ENCODE data around the gene CHGA. TPM values are rescaled to one million over a fixed set of nuclear protein-coding genes. Genes with fewer than 3 reads are reported as not detected.
A peak's percentile ranks its signal among the peaks of the same experiment; 100 is the strongest.

Gene CHGA
- total RNA-seq, 1 donor from 2014 or later, result 1,527 TPM

- Mint-ChIP-seq H3K9me3 (no peaks in the 10 kb centered on the region), H3K4me1 (ENCODE audit: unreplicated experiment) (no peaks in the 10 kb centered on the region), H3K27ac (peak overlapping the region; percentile 34), H3K36me3 (no peaks in the 10 kb centered on the region), H3K4me3 (no peak overlapping the region), H3K27me3 (no peaks in the 10 kb centered on the region)
- no peak for DNase-seq (ENCODE audit: extremely low spot score, unreplicated experiment)
- no peak for TF ChIP-seq CTCF (conservative IDR thresholded peaks at IDR 0.05)
Measured at GRCh38 chr14:92933481-92933880, 10.5 kb downstream of the CHGA start.

DNA sequence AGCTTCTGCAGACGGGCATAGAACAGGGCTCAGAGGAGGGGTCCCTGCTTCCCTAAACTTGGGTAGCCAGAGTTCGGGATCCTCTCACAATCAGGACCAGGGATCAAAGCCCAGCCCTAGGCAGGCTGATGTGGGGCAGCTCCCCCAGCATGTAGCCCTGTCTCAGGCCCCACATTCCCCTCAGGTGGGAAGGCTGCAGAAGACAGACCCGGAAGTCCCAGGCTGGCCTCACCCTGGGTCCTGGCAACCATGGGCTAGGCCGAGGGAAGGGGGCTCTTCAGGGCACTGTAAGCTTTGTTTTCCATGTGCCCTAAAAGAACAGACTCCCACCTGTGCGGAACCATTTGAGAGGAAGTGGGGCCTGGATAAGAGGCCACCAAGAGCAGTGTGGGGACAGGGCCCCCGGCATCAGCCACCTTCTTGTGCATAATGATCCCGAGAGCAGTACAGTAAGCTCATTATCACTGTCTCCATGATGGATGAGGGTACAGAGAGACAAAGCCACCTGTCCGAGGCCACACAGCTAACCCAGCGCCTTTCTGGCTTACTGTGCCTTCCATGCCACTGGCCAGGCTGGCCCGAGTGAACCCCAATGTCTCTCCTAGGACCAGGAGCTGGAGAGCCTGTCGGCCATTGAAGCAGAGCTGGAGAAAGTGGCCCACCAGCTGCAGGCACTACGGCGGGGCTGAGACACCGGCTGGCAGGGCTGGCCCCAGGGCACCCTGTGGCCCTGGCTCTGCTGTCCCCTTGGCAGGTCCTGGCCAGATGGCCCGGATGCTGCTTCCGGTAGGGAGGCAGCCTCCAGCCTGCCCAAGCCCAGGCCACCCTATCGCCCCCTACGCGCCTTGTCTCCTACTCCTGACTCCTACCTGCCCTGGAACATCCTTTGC is 11.5 kb downstream of the CHGA start:
- TF ChIP-seq CTCF (conservative IDR thresholded peaks at IDR 0.05), result no peak
- Mint-ChIP-seq H3K27ac (no peak overlapping the region), H3K4me1 (ENCODE audit: unreplicated experiment) (no peaks in the 10 kb centered on the region), H3K27me3 (no peaks in the 10 kb centered on the region), H3K9me3 (no peaks in the 10 kb centered on the region), H3K36me3 (no peaks in the 10 kb centered on the region), H3K4me3 (no peak overlapping the region)
- no peak for DNase-seq (ENCODE audit: extremely low spot score, unreplicated experiment)

- DNase-seq (ENCODE audit: extremely low spot score, unreplicated experiment), result no peak
- H3K4me1 Mint-ChIP-seq (ENCODE audit: unreplicated experiment), result no peaks in the 10 kb centered on the region
- no peaks in the 10 kb centered on the region for H3K27me3 Mint-ChIP-seq
- H3K9me3 Mint-ChIP-seq, result no peaks in the 10 kb centered on the region
- peak overlapping the region; percentile 65 for H3K27ac Mint-ChIP-seq
- H3K4me3 Mint-ChIP-seq, result no peak overlapping the region
- H3K36me3 Mint-ChIP-seq, result no peaks in the 10 kb centered on the region
- no peak for TF ChIP-seq CTCF (conservative IDR thresholded peaks at IDR 0.05)
Measured at GRCh38 chr14:92935446-92935845, 12.5 kb downstream of the CHGA start.

- TF ChIP-seq CTCF (conservative IDR thresholded peaks at IDR 0.05), result no peak
- no peak for DNase-seq (ENCODE audit: extremely low spot score, unreplicated experiment)
- Mint-ChIP-seq H3K4me1 (ENCODE audit: unreplicated experiment) (no peaks in the 10 kb centered on the region), H3K9me3 (no peaks in the 10 kb centered on the region), H3K36me3 (no peaks in the 10 kb centered on the region), H3K27me3 (no peaks in the 10 kb centered on the region), H3K27ac (peak overlapping the region; percentile 65), H3K4me3 (no peak overlapping the region)
Measured at GRCh38 chr14:92936085-92936484, 13.1 kb downstream of the CHGA start.

- H3K27me3 Mint-ChIP-seq, result no peaks in the 10 kb centered on the region
- no peak for DNase-seq (ENCODE audit: extremely low spot score, unreplicated experiment)
- TF ChIP-seq CTCF (conservative IDR thresholded peaks at IDR 0.05), result no peak
- H3K4me3 Mint-ChIP-seq, result no peak overlapping the region
- H3K4me1 Mint-ChIP-seq (ENCODE audit: unreplicated experiment), result no peaks in the 10 kb centered on the region
- no peaks in the 10 kb centered on the region for H3K36me3 Mint-ChIP-seq
- peak overlapping the region; percentile 43 for H3K27ac Mint-ChIP-seq
- no peaks in the 10 kb centered on the region for H3K9me3 Mint-ChIP-seq
Measured at GRCh38 chr14:92937051-92937937, 14.3 kb downstream of the CHGA start.
